Gastrocnemius medialis (tissue), 4 donors: ENCODE data around the gene SLFNL1.

Source experiments
- CTCF ChIP-seq, 5 experiments: fragments of 450-650 bp in 3 of 5; fragments of 200-600 bp in 2 of 5; sonication (generic) in 2 of 5; IDR thresholded peaks in 4 of 5; conservative IDR thresholded peaks in 1 of 5; 1 replicate in 4 of 5; 2 replicates in 1 of 5; pipeline ENCODE4 v1.5.1; 2016 to 2019; ENCODE audit warnings: antibody characterized with exemption in 5 of 5, mild to moderate bottlenecking in 3 of 5, moderate library complexity in 3 of 5
- POLR2A ChIP-seq, 2 donors: fragments of 450-650 bp; IDR thresholded peaks; one replicate each; pipeline ENCODE4 v1.6.1; 2017; ENCODE audit warnings: antibody characterized with exemption in 2 of 2, mild to moderate bottlenecking in 2 of 2, moderate library complexity in 2 of 2

GRCh38 chr1:40986956-40987355 lies 34.6 kb downstream of the SLFNL1 start:
- TF ChIP-seq CTCF (IDR thresholded peaks at IDR 0.05 in 4 of 5, conservative IDR thresholded peaks at IDR 0.05 in 1 of 5) (no peak), POLR2A (IDR thresholded peaks at IDR 0.05) (no peak)
